Lower lobe of right lung (tissue), 2 donors: ENCODE measurements around the gene GP5. TPM values are rescaled to one million over a fixed set of nuclear protein-coding genes. Genes with fewer than 3 reads are reported as not detected.

Experiments used
- ATAC-seq, 2 donors: fragments of 200-7000 bp; cut with Tn5 transposase; one replicate each; pipeline ENCODE4 v1.9.1; 2020 to 2022; ENCODE audit warnings: mild to moderate bottlenecking in 2 of 2, moderate library complexity in 2 of 2
- DNase-seq: peaks from one replicate; pipeline ENCODE4 v3.0.0-alpha.2; 2020
- H3K27ac ChIP-seq: fragments of 200-600 bp; one replicate; pipeline ENCODE4 v1.8.0; 2022
- H3K27me3 ChIP-seq: fragments of 200-600 bp; one replicate; pipeline ENCODE4 v1.8.0; 2022; ENCODE audit warnings: low read depth
- H3K36me3 ChIP-seq: fragments of 200-600 bp; one replicate; pipeline ENCODE4 v1.8.0; 2022; ENCODE audit warnings: mild to moderate bottlenecking
- H3K4me1 ChIP-seq: fragments of 200-600 bp; one replicate; pipeline ENCODE4 v1.8.0; 2022
- H3K4me3 ChIP-seq: fragments of 200-600 bp; one replicate; pipeline ENCODE4 v1.8.0; 2022; ENCODE audit warnings: mild to moderate bottlenecking
- H3K9me3 ChIP-seq: fragments of 200-600 bp; one replicate; pipeline ENCODE4 v1.8.0; 2022
- CTCF ChIP-seq: fragments of 200-600 bp; IDR thresholded peaks from one replicate; pipeline ENCODE4 v1.8.0; 2022; ENCODE audit warnings: antibody characterized with exemption, mild to moderate bottlenecking
- intact Hi-C: fragments of 100-400 bp; cut with DNase I; formaldehyde crosslinking; loops from one replicate; pipeline ENCODE4 v1.11.0; 2022
- total RNA-seq: library from RNA; stranded (reverse); fragmentation: NEBNext Ultra II Directional; extraction: Animal tissue kit (Norgen Biotek cat#: 25700); gene quantifications from one replicate; pipeline ENCODE4 v1.2.1, GENCODE V29; 2021
- donor health status: DM: no; HTN: yes; CAD: no; lungs with severe emphysema.

The GP5 gene
- total RNA-seq, 1 donor from 2014 or later, result 0.38 TPM

DNA sequence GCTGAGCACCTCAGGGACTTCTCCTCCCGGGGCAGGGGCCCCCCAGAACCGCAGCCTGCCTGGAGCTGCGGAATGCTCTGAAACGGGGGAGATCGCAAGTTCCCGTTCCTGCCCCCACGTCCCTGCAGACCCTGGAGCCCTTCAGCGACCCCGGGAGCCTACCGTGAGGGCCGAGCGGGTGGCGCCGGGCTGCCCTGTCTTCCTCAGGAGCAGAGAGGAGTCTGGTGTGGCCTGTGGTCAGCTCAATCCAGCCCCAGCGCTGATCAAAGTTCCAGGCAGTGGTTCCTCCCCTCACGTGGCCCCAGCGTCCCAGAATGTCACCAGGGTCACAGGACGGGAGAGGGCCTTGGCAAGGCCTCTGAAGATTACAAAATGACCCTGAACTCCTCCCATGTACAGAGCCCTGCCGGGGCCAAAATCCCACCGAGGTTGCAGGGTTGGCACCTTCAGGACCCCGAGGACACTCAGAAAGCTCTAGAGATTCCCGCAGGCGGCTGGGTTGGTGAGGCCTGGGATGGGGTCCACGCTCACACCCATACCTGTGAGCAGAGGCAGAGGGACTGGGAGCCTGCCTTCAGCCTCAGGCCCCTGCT is 47.9 kb downstream of the GP5 start, which contains the start of gene CPN2:
CPN2 (minus strand) TSS at position 249 of the 593 bp plus-strand sequence. CDS start 8,626 bp downstream, outside the sequence.
- DNase-seq (no peak), ATAC-seq (no peak)
- H3K9me3 ChIP-seq, result no peaks in the 10 kb centered on the region
- H3K4me1 ChIP-seq, result no peaks in the 10 kb centered on the region
- H3K27me3 ChIP-seq, result no peaks in the 10 kb centered on the region
- no peak within 1 kb of the TSS for H3K27ac ChIP-seq
- no peaks in the 10 kb centered on the region for H3K36me3 ChIP-seq
- intact Hi-C loops, result no loop called here
- no peak for TF ChIP-seq CTCF
- H3K4me3 ChIP-seq, result no peak within 1 kb of the TSS

- Histone ChIP-seq H3K4me1 (no peaks in the 10 kb centered on the region), H3K27me3 (no peaks in the 10 kb centered on the region), H3K27ac (no peak overlapping the region), H3K4me3 (no peak overlapping the region), H3K36me3 (no peaks in the 10 kb centered on the region), H3K9me3 (no peaks in the 10 kb centered on the region)
- no peak for DNase-seq
- no peak for TF ChIP-seq CTCF
- intact Hi-C loops, result no loop called here
- ATAC-seq, result no peak
These were observed 48.4 kb downstream of the GP5 start for GRCh38 chr3:194350726-194351071.

- H3K36me3 ChIP-seq, result no peaks in the 10 kb centered on the region
- ATAC-seq (no peak), DNase-seq (no peak)
- no peaks in the 10 kb centered on the region for H3K9me3 ChIP-seq
- H3K27ac ChIP-seq, result no peak overlapping the region
- TF ChIP-seq CTCF, result no peak
- peaks cover 13% of the 10 kb centered on the region for H3K27me3 ChIP-seq
- no peaks in the 10 kb centered on the region for H3K4me1 ChIP-seq
- no peak overlapping the region for H3K4me3 ChIP-seq
- intact Hi-C loops, result loop anchor here (10.0 kb wide), 1 partner anchor 46 kb away; the partner anchor contains the start of gene GP5
These were observed 50.7 kb downstream of the GP5 start for GRCh38 chr3:194348354-194348753.

DNA sequence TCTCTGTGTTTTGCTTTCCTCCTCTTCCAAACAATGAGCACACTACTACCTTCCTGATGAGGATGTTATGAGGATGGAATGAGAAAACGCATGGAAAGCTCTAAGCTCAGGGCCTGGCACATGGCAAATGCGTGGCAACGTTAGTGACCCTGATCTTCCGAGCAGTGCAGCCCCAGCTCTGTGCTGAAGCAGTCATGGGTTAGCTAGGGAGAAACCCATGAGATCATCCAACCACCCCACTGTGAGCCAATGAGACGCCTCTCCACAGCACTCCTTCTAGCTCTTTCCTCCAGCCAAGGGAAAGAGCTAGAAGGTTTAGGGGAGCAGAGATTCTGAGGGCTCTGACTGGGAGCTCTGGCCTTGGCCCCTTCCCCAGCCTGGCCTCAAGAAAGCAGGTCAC is 52.4 kb downstream of the GP5 start:
- intact Hi-C loops, result loop anchor here (10.0 kb wide), 1 partner anchor 48 kb away; the partner anchor contains the start of gene GP5
- no peak for DNase-seq
- no peak overlapping the region for H3K4me3 ChIP-seq
- no peaks in the 10 kb centered on the region for H3K9me3 ChIP-seq
- H3K27me3 ChIP-seq, result peaks cover 13% of the 10 kb centered on the region
- TF ChIP-seq CTCF, result no peak
- ATAC-seq, result no peak
- no peak overlapping the region for H3K27ac ChIP-seq
- no peaks in the 10 kb centered on the region for H3K4me1 ChIP-seq
- H3K36me3 ChIP-seq, result no peaks in the 10 kb centered on the region

DNA sequence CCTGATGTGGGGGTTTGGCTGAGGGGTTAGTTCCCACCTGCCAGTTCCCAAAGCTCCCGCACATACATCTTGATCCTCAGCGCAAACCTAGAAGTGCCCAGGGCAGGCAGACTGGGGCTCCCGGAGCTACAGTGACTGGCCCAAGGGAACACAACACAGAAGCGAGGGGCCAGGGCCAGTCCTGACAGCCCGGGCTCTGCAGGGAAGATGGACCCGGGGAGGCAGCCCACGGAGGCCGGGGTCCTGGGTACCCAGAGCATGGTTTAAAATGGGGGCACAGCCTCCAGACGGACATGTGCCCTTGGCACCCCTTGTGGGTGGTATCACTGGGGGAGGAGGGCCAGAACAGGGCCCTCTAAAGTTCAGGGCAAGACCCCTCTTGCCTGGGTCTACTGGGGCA is 53.0 kb downstream of the GP5 start:
- no peak for DNase-seq
- no peak for TF ChIP-seq CTCF
- intact Hi-C loops, result loop anchor here (10.0 kb wide), 1 partner anchor 49 kb away; the partner anchor contains the start of gene GP5

More for the DNA sequence above, 53.0 kb downstream of the GP5 start:
- Histone ChIP-seq H3K27me3 (peaks cover 13% of the 10 kb centered on the region), H3K36me3 (no peaks in the 10 kb centered on the region), H3K4me1 (no peaks in the 10 kb centered on the region), H3K9me3 (no peaks in the 10 kb centered on the region), H3K27ac (no peak overlapping the region), H3K4me3 (no peak overlapping the region)
- no peak for ATAC-seq

Other genes with a start within 250 kb of the GP5 start
- gene CPN2, start 47.9 kb downstream of the GP5 start, total RNA-seq, result not detected
- 0.24 TPM for gene LRRC15, start 29.5 kb downstream of the GP5 start, total RNA-seq
- gene ATP13A3, start 87.7 kb upstream of the GP5 start, total RNA-seq, result 84.8 TPM
- 22.7 TPM for gene TMEM44, start 234.2 kb upstream of the GP5 start, total RNA-seq